ENCODE results near the gene PDAP1. TPM values are rescaled to one million over a fixed set of nuclear protein-coding genes. Genes with fewer than 3 reads are reported as not detected.

Gene PDAP1
- total and polyA plus RNA-seq, 4 donors = 11.6 to 83.6 (median 31.5) TPM

- TF ChIP-seq HNF4A (conservative IDR thresholded peaks at IDR 0.05) (no peak), GABPA (IDR thresholded peaks at IDR 0.05 in 1 of 2, conservative IDR thresholded peaks at IDR 0.05 in 1 of 2) (no peak), EGR1 (IDR thresholded peaks at IDR 0.05; ENCODE audit: low read depth in 2 of 2) (no peak), ATF3 (IDR thresholded peaks at IDR 0.05) (no peak), JUND (IDR thresholded peaks at IDR 0.05) (no peak), FOXA2 (IDR thresholded peaks at IDR 0.05) (no peak), CTCF (IDR thresholded peaks at IDR 0.05; ENCODE audit: low read depth, low read length, missing input control) (no peak), RAD21 (IDR thresholded peaks at IDR 0.05) (no peak)
- Histone ChIP-seq H3K27ac (ENCODE audit: low read depth in 1 of 2, low read length in 2 of 2) (no peak overlapping the region), H3K36me3 (ENCODE audit: control insufficient read depth in 4 of 4, insufficient read depth in 3 of 4, low read depth in 1 of 4, low read length in 3 of 4) (peaks cover 11 to 40% (median 23%) of the 10 kb centered on the region in 4 donors), H3K4me3 (ENCODE audit: low read depth in 1 of 3, low read length in 3 of 3) (no peak overlapping the region), H3K4me1 (ENCODE audit: control insufficient read depth in 4 of 4, insufficient read depth in 4 of 4, low read length in 3 of 4) (no peaks in the 10 kb centered on the region), H3K9ac (ENCODE audit: low read depth in 1 of 2, low read length in 2 of 2) (no peak overlapping the region), H3K9me3 (ENCODE audit: control insufficient read depth in 4 of 4, low read length in 3 of 4) (no peaks in the 10 kb centered on the region), H3K27me3 (ENCODE audit: control insufficient read depth in 4 of 4, insufficient read depth in 4 of 4, low read length in 3 of 4) (no peaks in the 10 kb centered on the region)
- 96% methylated on average over 11 of the region's 11 CpGs for WGBS
- no peak for DNase-seq (ENCODE audit: low spot score)
Observed at GRCh38 chr7:99366646-99367045, 41.8 kb downstream of the PDAP1 start.

- Histone ChIP-seq H3K9me3 (ENCODE audit: control insufficient read depth in 4 of 4, low read length in 3 of 4) (no peaks in the 10 kb centered on the region), H3K4me3 (ENCODE audit: low read depth in 1 of 3, low read length in 3 of 3) (no peak overlapping the region), H3K27ac (ENCODE audit: low read depth in 1 of 2, low read length in 2 of 2) (no peak overlapping the region), H3K4me1 (ENCODE audit: control insufficient read depth in 4 of 4, insufficient read depth in 4 of 4, low read length in 3 of 4) (no peaks in the 10 kb centered on the region), H3K36me3 (ENCODE audit: control insufficient read depth in 4 of 4, insufficient read depth in 3 of 4, low read depth in 1 of 4, low read length in 3 of 4) (peaks cover 13 to 50% (median 29%) of the 10 kb centered on the region in 4 donors), H3K9ac (ENCODE audit: low read depth in 1 of 2, low read length in 2 of 2) (no peak overlapping the region), H3K27me3 (ENCODE audit: control insufficient read depth in 4 of 4, insufficient read depth in 4 of 4, low read length in 3 of 4) (no peaks in the 10 kb centered on the region)
- WGBS = 80% methylated on average over 17 of the region's 17 CpGs
- TF ChIP-seq TAF1 (conservative IDR thresholded peaks at IDR 0.05) (no peak), EGR1 (IDR thresholded peaks at IDR 0.05; ENCODE audit: low read depth in 2 of 2) (no peak), ATF3 (IDR thresholded peaks at IDR 0.05) (no peak), RAD21 (IDR thresholded peaks at IDR 0.05) (peak; percentile 74 to 85), CTCF (IDR thresholded peaks at IDR 0.05; ENCODE audit: low read depth, low read length, missing input control) (peak; percentile 57), HNF4G (IDR thresholded peaks at IDR 0.05) (no peak)
- DNase-seq (ENCODE audit: low spot score) = peak; percentile 70
Observed at GRCh38 chr7:99365318-99366141, 42.9 kb downstream of the PDAP1 start.

GRCh38 chr7:99363286-99363685, 45.1 kb downstream of the PDAP1 start:
- Histone ChIP-seq H3K27ac (ENCODE audit: low read depth in 1 of 2, low read length in 2 of 2) (no peak overlapping the region), H3K9ac (ENCODE audit: low read depth in 1 of 2, low read length in 2 of 2) (no peak overlapping the region), H3K27me3 (ENCODE audit: control insufficient read depth in 4 of 4, insufficient read depth in 4 of 4, low read length in 3 of 4) (no peaks in the 10 kb centered on the region), H3K4me1 (ENCODE audit: control insufficient read depth in 4 of 4, insufficient read depth in 4 of 4, low read length in 3 of 4) (no peaks in the 10 kb centered on the region), H3K4me3 (ENCODE audit: low read depth in 1 of 3, low read length in 3 of 3) (no peak overlapping the region), H3K9me3 (ENCODE audit: control insufficient read depth in 4 of 4, low read length in 3 of 4) (no peaks in the 10 kb centered on the region), H3K36me3 (ENCODE audit: control insufficient read depth in 4 of 4, insufficient read depth in 3 of 4, low read depth in 1 of 4, low read length in 3 of 4) (peaks cover 21 to 61% (median 41%) of the 10 kb centered on the region in 4 donors)
- DNase-seq (ENCODE audit: low spot score) = no peak
- TF ChIP-seq SP1 (IDR thresholded peaks at IDR 0.05) = no peak
- TF ChIP-seq RXRA (IDR thresholded peaks at IDR 0.05) = no peak
- no peak for TF ChIP-seq TAF1 (conservative IDR thresholded peaks at IDR 0.05)
- no peak for TF ChIP-seq CTCF (IDR thresholded peaks at IDR 0.05; ENCODE audit: low read depth, low read length, missing input control)
- TF ChIP-seq JUND (IDR thresholded peaks at IDR 0.05) = no peak
- TF ChIP-seq MAX (IDR thresholded peaks at IDR 0.05) = no peak
- TF ChIP-seq GABPA (IDR thresholded peaks at IDR 0.05 in 1 of 2, conservative IDR thresholded peaks at IDR 0.05 in 1 of 2) = no peak
- TF ChIP-seq FOXA2 (IDR thresholded peaks at IDR 0.05) = no peak
- TF ChIP-seq RAD21 (IDR thresholded peaks at IDR 0.05) = no peak
- TF ChIP-seq FOXA1 (IDR thresholded peaks at IDR 0.05) = no peak
- TF ChIP-seq YY1 (IDR thresholded peaks at IDR 0.05) = no peak
- 97% methylated on average over 5 of the region's 5 CpGs for whole genome bisulfite sequencing

All from liver (tissue), 9 donors.